Spleen (tissue), 7 donors: ENCODE data around the gene RTTN.

Experiments used
- CTCF ChIP-seq, 11 experiments: fragments of 200-600 bp in 7 of 11; fragments of 450-650 bp in 4 of 11; sonication (generic) in 4 of 11; IDR thresholded peaks in 8 of 11; conservative IDR thresholded peaks in 3 of 11; 1 replicate in 7 of 11; 2 replicates in 4 of 11; pipeline versions ENCODE4 v1.4.0 to v1.8.0; 2016 to 2021; ENCODE audit warnings: antibody characterized with exemption in 11 of 11, inconsistent platforms in 4 of 11, mild to moderate bottlenecking in 1 of 11
- POLR2A ChIP-seq, 3 donors: fragments of 450-650 bp; IDR thresholded peaks; one replicate each; pipeline ENCODE4 v1.5.1; 2017; ENCODE audit warnings: antibody characterized with exemption in 3 of 3, mild to moderate bottlenecking in 1 of 3
- POLR2AphosphoS5 ChIP-seq, 3 donors: sonication (generic); formaldehyde crosslinking; IDR thresholded peaks; one replicate each; pipeline ENCODE4 v1.5.1; 2017; ENCODE audit warnings: antibody characterized with exemption in 3 of 3
- donor health status: DM: no; HTN: no; CAD: no; lungs with moderate emphysema.
- donor health status: DM: no; HTN: no; CAD: no.
- donor health status: DM: no; HTN: no; CAD: no.

GRCh38 chr18:70021043-70021442 is 184.4 kb downstream of the RTTN start:
- TF ChIP-seq CTCF (IDR thresholded peaks at IDR 0.05 in 8 of 11, conservative IDR thresholded peaks at IDR 0.05 in 3 of 11) (no peak), POLR2A (IDR thresholded peaks at IDR 0.05) (no peak), POLR2AphosphoS5 (IDR thresholded peaks at IDR 0.05) (no peak)
